Measurements from ENCODE around the gene SLC35B3.
"Not testable (repeated sequence)": the region's sequence is repeated elsewhere in the genome, so short reads cannot be mapped to it uniquely, and the experiment has no call there.

Gene SLC35B3

GRCh38 chr6:8415913-8416312 is 19.4 kb downstream of the SLC35B3 start:
- no peak for TF ChIP-seq CTCF (conservative IDR thresholded peaks at IDR 0.05; ENCODE audit: low read depth, low read length)
- DNase-seq (ENCODE audit: low read depth), result no peak
- H3K4me3 ChIP-seq (ENCODE audit: low read depth, low read length), result no peak overlapping the region

GRCh38 chr6:8415280-8415679 is 20.1 kb downstream of the SLC35B3 start:
- DNase-seq (ENCODE audit: low read depth), result no peak
- H3K4me3 ChIP-seq (ENCODE audit: low read depth, low read length), result no peak overlapping the region
- TF ChIP-seq CTCF (conservative IDR thresholded peaks at IDR 0.05; ENCODE audit: low read depth, low read length), result no peak

GRCh38 chr6:8414844-8415243 is 20.5 kb downstream of the SLC35B3 start:
- no peak for DNase-seq (ENCODE audit: low read depth)
- no peak overlapping the region for H3K4me3 ChIP-seq (ENCODE audit: low read depth, low read length)
- TF ChIP-seq CTCF (conservative IDR thresholded peaks at IDR 0.05; ENCODE audit: low read depth, low read length), result no peak

GRCh38 chr6:8405946-8406345 is 29.4 kb downstream of the SLC35B3 start:
- not testable (repeated sequence) for H3K4me3 ChIP-seq (ENCODE audit: low read depth, low read length)
- peak; percentile 2 for DNase-seq (ENCODE audit: low read depth)

- no peak for TF ChIP-seq CTCF (conservative IDR thresholded peaks at IDR 0.05; ENCODE audit: low read depth, low read length)
- H3K4me3 ChIP-seq (ENCODE audit: low read depth, low read length), result no peak overlapping the region
- no peak for DNase-seq (ENCODE audit: low read depth)
Measured at GRCh38 chr6:8402546-8402945, 32.8 kb downstream of the SLC35B3 start.

- no peak for DNase-seq (ENCODE audit: low read depth)
- TF ChIP-seq CTCF (conservative IDR thresholded peaks at IDR 0.05; ENCODE audit: low read depth, low read length), result no peak
- H3K4me3 ChIP-seq (ENCODE audit: low read depth, low read length), result no peak overlapping the region
Measured at GRCh38 chr6:8400663-8401062, 34.7 kb downstream of the SLC35B3 start.

- no peak overlapping the region for H3K4me3 ChIP-seq (ENCODE audit: low read depth, low read length)
- no peak for DNase-seq (ENCODE audit: low read depth)
- TF ChIP-seq CTCF (conservative IDR thresholded peaks at IDR 0.05; ENCODE audit: low read depth, low read length), result no peak
Measured at GRCh38 chr6:8392569-8392968, 42.8 kb downstream of the SLC35B3 start.

- no peak for DNase-seq (ENCODE audit: low read depth)
- no peak overlapping the region for H3K4me3 ChIP-seq (ENCODE audit: low read depth, low read length)
- TF ChIP-seq CTCF (conservative IDR thresholded peaks at IDR 0.05; ENCODE audit: low read depth, low read length), result no peak
Measured at GRCh38 chr6:8391934-8392333, 43.4 kb downstream of the SLC35B3 start.

All from choroid plexus epithelial cell (primary cell).